A549 (cell line): ENCODE measurements around the gene ZGPAT.

Experiments
- BCL3 ChIP-seq: fragments of >200 bp; sonication (Bioruptor Twin); formaldehyde crosslinking; IDR thresholded peaks from 3 replicates; pipeline ENCODE4 v1.6.1; 2016
- CEBPB ChIP-seq, 2 experiments: fragments of >200 bp in 1 of 2; sonication (Bioruptor Twin) in 1 of 2; formaldehyde crosslinking in 1 of 2; IDR thresholded peaks; 2 replicates each; pipeline ENCODE4 v1.6.1; 2012 to 2016
- CHD2 ChIP-seq: fragments of 150-350 bp; IDR thresholded peaks from 2 replicates; pipeline ENCODE4 v1.6.1; 2014; ENCODE audit warnings: low read length; ENCODE audit not compliant: partially characterized antibody
- CTCF ChIP-seq: fragments of >200 bp; sonication (Bioruptor Twin); formaldehyde crosslinking; IDR thresholded peaks from 3 replicates; pipeline ENCODE4 v1.5.1; 2016
- EP300 ChIP-seq, 2 experiments: fragments of >200 bp; sonication (Bioruptor Twin); formaldehyde crosslinking; IDR thresholded peaks; 2 replicates in 1 of 2; 3 replicates in 1 of 2; pipeline ENCODE4 v1.6.1; 2016 to 2017
- FOSL2 ChIP-seq, 2 experiments: fragments of 450-650 bp in 1 of 2; fragments of >200 bp in 1 of 2; sonication (Bioruptor Twin) in 1 of 2; formaldehyde crosslinking; IDR thresholded peaks; 2 replicates each; pipeline versions ENCODE4 v1.5.0 to v1.6.1; 2016 to 2020; ENCODE audit warnings: mild to moderate bottlenecking in 1 of 2, moderate library complexity in 1 of 2
- POLR2A ChIP-seq: IDR thresholded peaks from 2 replicates; pipeline ENCODE4 v1.6.1; 2012; ENCODE audit warnings: mild to moderate bottlenecking, low read length
- POLR2AphosphoS2 ChIP-seq: conservative IDR thresholded peaks from 2 replicates; pipeline ENCODE4 v1.6.1; 2012; ENCODE audit warnings: low read length, improper control_type of control experiment, inconsistent platforms
- RARB ChIP-seq: fragments of 250-450 bp; sonication (Bioruptor Pico); IDR thresholded peaks from 2 replicates; pipeline ENCODE4 v1.8.0; 2021; ENCODE audit warnings: mild to moderate bottlenecking, moderate library complexity
- REST ChIP-seq: fragments of 200-600 bp; sonication (generic); IDR thresholded peaks from 2 replicates; pipeline ENCODE4 v1.6.1; 2016; ENCODE audit warnings: antibody characterized with exemption, mild to moderate bottlenecking, moderate library complexity
- RFX5 ChIP-seq: fragments of 450-650 bp; IDR thresholded peaks from 2 replicates; pipeline ENCODE4 v1.7.1; 2014; ENCODE audit warnings: antibody characterized with exemption, mild to moderate bottlenecking, moderate library complexity
- TF ChIP-seq, protein P1 (sequence below): IDR thresholded peaks from 2 replicates; pipeline ENCODE4 v1.6.1; 2012
- TF ChIP-seq, protein P2 (sequence below): IDR thresholded peaks from 2 replicates; pipeline ENCODE4 v1.6.1; 2012
- TF ChIP-seq, protein P3 (sequence below): fragments of 450-650 bp; IDR thresholded peaks from 2 replicates; pipeline ENCODE4 v1.6.1; 2014; ENCODE audit warnings: antibody characterized with exemption

GRCh38 chr20:63706852-63707557 lies 834 bp upstream of the ZGPAT start:
- TF ChIP-seq REST: no peak
- no peak for TF ChIP-seq FOSL2 (IDR thresholded peaks at IDR 0.05)
- TF ChIP-seq FOSL2 (CRISPR knock-in tag; IDR thresholded peaks at IDR 0.05): no peak
- TF ChIP-seq CTCF: no peak; the same call in 2 of the 3 replicates
- no peak for TF ChIP-seq BCL3
- TF ChIP-seq, protein P1, sequence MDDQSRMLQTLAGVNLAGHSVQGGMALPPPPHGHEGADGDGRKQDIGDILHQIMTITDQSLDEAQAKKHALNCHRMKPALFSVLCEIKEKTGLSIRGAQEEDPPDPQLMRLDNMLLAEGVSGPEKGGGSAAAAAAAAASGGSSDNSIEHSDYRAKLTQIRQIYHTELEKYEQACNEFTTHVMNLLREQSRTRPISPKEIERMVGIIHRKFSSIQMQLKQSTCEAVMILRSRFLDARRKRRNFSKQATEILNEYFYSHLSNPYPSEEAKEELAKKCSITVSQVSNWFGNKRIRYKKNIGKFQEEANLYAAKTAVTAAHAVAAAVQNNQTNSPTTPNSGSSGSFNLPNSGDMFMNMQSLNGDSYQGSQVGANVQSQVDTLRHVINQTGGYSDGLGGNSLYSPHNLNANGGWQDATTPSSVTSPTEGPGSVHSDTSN: no peak
- TF ChIP-seq, protein P2, sequence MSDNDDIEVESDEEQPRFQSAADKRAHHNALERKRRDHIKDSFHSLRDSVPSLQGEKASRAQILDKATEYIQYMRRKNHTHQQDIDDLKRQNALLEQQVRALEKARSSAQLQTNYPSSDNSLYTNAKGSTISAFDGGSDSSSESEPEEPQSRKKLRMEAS: no peak
- TF ChIP-seq, protein P3, sequence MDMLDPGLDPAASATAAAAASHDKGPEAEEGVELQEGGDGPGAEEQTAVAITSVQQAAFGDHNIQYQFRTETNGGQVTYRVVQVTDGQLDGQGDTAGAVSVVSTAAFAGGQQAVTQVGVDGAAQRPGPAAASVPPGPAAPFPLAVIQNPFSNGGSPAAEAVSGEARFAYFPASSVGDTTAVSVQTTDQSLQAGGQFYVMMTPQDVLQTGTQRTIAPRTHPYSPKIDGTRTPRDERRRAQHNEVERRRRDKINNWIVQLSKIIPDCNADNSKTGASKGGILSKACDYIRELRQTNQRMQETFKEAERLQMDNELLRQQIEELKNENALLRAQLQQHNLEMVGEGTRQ: no peak
- TF ChIP-seq CHD2: no peak
- TF ChIP-seq RFX5: no peak
- no peak for TF ChIP-seq POLR2AphosphoS2
- TF ChIP-seq RARB (CRISPR knock-in tag): no peak
- no peak for TF ChIP-seq POLR2A
- TF ChIP-seq CEBPB (IDR thresholded peaks at IDR 0.05): no peak
- TF ChIP-seq EP300 (IDR thresholded peaks at IDR 0.05): no peak
